Body of pancreas (tissue), 4 donors: ENCODE measurements around the gene RNF41.

ENCODE experiments used
- CTCF ChIP-seq, 7 experiments: fragments of 450-650 bp in 4 of 7; fragments of 200-600 bp in 3 of 7; sonication (generic) in 3 of 7; IDR thresholded peaks; one replicate each; pipeline ENCODE4 v1.5.1; 2016 to 2019; ENCODE audit warnings: antibody characterized with exemption in 7 of 7
- POLR2A ChIP-seq, 3 donors: fragments of 450-650 bp; IDR thresholded peaks; one replicate each; pipeline ENCODE4 v1.6.1; 2016; ENCODE audit warnings: antibody characterized with exemption in 3 of 3, mild to moderate bottlenecking in 2 of 3

GRCh38 chr12:56164345-56164729 lies 57.4 kb downstream of the RNF41 start:
- TF ChIP-seq CTCF (IDR thresholded peaks at IDR 0.05) = no peak
- no peak for TF ChIP-seq POLR2A (IDR thresholded peaks at IDR 0.05)
